Prostate gland (tissue), 2 donors: ENCODE results near the gene TRIM24.
"Not testable (repeated sequence)": the region's sequence is repeated elsewhere in the genome, so short reads cannot be mapped to it uniquely, and the experiment has no call there.

Experiments
- POLR2AphosphoS5 ChIP-seq: sonication (generic); formaldehyde crosslinking; IDR thresholded peaks from one replicate; pipeline ENCODE4 v1.6.1; 2017; ENCODE audit warnings: antibody characterized with exemption
- TF ChIP-seq, protein P1 (sequence below), 4 experiments: fragments of 200-600 bp in 2 of 4; fragments of 450-650 bp in 2 of 4; sonication (generic) in 2 of 4; IDR thresholded peaks; 1 replicate in 3 of 4; 2 replicates in 1 of 4; pipeline ENCODE4 v1.5.1; 2016 to 2019; ENCODE audit warnings: antibody characterized with exemption in 4 of 4, mild to moderate bottlenecking in 2 of 4, moderate library complexity in 2 of 4

- TF ChIP-seq POLR2AphosphoS5: not testable (repeated sequence)
- TF ChIP-seq, protein P1, sequence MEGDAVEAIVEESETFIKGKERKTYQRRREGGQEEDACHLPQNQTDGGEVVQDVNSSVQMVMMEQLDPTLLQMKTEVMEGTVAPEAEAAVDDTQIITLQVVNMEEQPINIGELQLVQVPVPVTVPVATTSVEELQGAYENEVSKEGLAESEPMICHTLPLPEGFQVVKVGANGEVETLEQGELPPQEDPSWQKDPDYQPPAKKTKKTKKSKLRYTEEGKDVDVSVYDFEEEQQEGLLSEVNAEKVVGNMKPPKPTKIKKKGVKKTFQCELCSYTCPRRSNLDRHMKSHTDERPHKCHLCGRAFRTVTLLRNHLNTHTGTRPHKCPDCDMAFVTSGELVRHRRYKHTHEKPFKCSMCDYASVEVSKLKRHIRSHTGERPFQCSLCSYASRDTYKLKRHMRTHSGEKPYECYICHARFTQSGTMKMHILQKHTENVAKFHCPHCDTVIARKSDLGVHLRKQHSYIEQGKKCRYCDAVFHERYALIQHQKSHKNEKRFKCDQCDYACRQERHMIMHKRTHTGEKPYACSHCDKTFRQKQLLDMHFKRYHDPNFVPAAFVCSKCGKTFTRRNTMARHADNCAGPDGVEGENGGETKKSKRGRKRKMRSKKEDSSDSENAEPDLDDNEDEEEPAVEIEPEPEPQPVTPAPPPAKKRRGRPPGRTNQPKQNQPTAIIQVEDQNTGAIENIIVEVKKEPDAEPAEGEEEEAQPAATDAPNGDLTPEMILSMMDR (IDR thresholded peaks at IDR 0.05): not testable (repeated sequence)
These were observed 41.7 kb upstream of the TRIM24 start for GRCh38 chr7:138418403-138418802.
